ENCODE measurements around the gene KRTAP13-1. TPM values are rescaled to one million over a fixed set of nuclear protein-coding genes. Genes with fewer than 3 reads are reported as not detected.

Gene KRTAP13-1
- polyA plus RNA-seq, 1 donor from 2014 or later, result not detected

GRCh38 chr21:30349572-30349971 is 46.3 kb upstream of the KRTAP13-1 start:
- H3K79me2 ChIP-seq (replicated peaks; ENCODE audit: insufficient read depth, low read length), result no peaks in the 10 kb centered on the region
- no peak overlapping the region for H3K27ac ChIP-seq (ENCODE audit: low read length)
- no peak overlapping the region for H3K9ac ChIP-seq (ENCODE audit: low read length)
- H3K9me3 ChIP-seq (ENCODE audit: low read length), result no peaks in the 10 kb centered on the region
- no peaks in the 10 kb centered on the region for H3K36me3 ChIP-seq (ENCODE audit: insufficient read depth, low read length)
- H3K4me2 ChIP-seq (ENCODE audit: low read length), result no peak overlapping the region
- TF ChIP-seq RAD21 (conservative IDR thresholded peaks at IDR 0.05) (no peak), SMC3 (conservative IDR thresholded peaks at IDR 0.05; ENCODE audit: poor library complexity) (no peak), EP300 (conservative IDR thresholded peaks at IDR 0.05; ENCODE audit: poor library complexity, severe bottlenecking) (no peak), MXI1 (conservative IDR thresholded peaks at IDR 0.05; ENCODE audit: poor library complexity, severe bottlenecking) (no peak), TAF1 (IDR thresholded peaks at IDR 0.05; ENCODE audit: low read depth) (no peak), POLR2AphosphoS5 (IDR thresholded peaks at IDR 0.05) (no peak), EZH2 (IDR thresholded peaks at IDR 0.05; ENCODE audit: borderline replicate concordance, insufficient read depth, low read length, poor library complexity, severe bottlenecking) (no peak), CTCF (IDR thresholded peaks at IDR 0.05; ENCODE audit: poor library complexity, severe bottlenecking) (no peak)
- TF ChIP-seq, protein P1, sequence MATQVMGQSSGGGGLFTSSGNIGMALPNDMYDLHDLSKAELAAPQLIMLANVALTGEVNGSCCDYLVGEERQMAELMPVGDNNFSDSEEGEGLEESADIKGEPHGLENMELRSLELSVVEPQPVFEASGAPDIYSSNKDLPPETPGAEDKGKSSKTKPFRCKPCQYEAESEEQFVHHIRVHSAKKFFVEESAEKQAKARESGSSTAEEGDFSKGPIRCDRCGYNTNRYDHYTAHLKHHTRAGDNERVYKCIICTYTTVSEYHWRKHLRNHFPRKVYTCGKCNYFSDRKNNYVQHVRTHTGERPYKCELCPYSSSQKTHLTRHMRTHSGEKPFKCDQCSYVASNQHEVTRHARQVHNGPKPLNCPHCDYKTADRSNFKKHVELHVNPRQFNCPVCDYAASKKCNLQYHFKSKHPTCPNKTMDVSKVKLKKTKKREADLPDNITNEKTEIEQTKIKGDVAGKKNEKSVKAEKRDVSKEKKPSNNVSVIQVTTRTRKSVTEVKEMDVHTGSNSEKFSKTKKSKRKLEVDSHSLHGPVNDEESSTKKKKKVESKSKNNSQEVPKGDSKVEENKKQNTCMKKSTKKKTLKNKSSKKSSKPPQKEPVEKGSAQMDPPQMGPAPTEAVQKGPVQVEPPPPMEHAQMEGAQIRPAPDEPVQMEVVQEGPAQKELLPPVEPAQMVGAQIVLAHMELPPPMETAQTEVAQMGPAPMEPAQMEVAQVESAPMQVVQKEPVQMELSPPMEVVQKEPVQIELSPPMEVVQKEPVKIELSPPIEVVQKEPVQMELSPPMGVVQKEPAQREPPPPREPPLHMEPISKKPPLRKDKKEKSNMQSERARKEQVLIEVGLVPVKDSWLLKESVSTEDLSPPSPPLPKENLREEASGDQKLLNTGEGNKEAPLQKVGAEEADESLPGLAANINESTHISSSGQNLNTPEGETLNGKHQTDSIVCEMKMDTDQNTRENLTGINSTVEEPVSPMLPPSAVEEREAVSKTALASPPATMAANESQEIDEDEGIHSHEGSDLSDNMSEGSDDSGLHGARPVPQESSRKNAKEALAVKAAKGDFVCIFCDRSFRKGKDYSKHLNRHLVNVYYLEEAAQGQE (IDR thresholded peaks at IDR 0.05; ENCODE audit: borderline replicate concordance), result no peak
- no peaks in the 10 kb centered on the region for H3K9me2 ChIP-seq (ENCODE audit: insufficient read depth, low read length)
- no peaks in the 10 kb centered on the region for H3F3A ChIP-seq (ENCODE audit: insufficient read depth, low read length, poor library complexity, severe bottlenecking)
- no peak overlapping the region for H2AFZ ChIP-seq (ENCODE audit: low read depth, low read length)
- no peaks in the 10 kb centered on the region for H4K20me1 ChIP-seq (ENCODE audit: insufficient read depth)
- no peaks in the 10 kb centered on the region for H3K27me3 ChIP-seq (ENCODE audit: insufficient read depth, low read depth, low read length)
- no peak overlapping the region for H3K4me3 ChIP-seq (ENCODE audit: low read length)

DNA sequence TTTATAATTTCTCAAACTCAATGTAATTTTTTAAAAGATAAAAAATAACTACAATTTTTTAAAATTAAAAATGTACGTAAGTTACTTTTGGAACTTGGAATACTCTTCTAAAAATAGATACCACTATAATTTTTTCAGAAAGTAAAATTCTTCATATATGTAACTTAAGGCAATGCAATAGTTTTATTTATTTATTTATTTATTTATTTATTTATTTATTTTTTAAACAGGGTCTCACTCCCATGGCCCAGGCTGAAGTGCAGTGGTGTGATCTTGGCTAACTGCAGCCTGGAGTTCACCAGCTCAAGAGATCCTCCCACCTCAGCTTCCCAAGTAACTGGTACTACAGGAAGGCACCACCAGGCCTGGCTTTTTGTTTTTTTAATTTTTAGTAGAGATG is 44.3 kb upstream of the KRTAP13-1 start:
- no peak overlapping the region for H2AFZ ChIP-seq (ENCODE audit: low read depth, low read length)
- H3K36me3 ChIP-seq (ENCODE audit: insufficient read depth, low read length), result no peaks in the 10 kb centered on the region
- no peaks in the 10 kb centered on the region for H3K9me2 ChIP-seq (ENCODE audit: insufficient read depth, low read length)
- no peaks in the 10 kb centered on the region for H4K20me1 ChIP-seq (ENCODE audit: insufficient read depth)
- H3K4me2 ChIP-seq (ENCODE audit: low read length), result no peak overlapping the region
- H3K4me3 ChIP-seq (ENCODE audit: low read length), result no peak overlapping the region
- no peaks in the 10 kb centered on the region for H3K9me3 ChIP-seq (ENCODE audit: low read length)
- H3K9ac ChIP-seq (ENCODE audit: low read length), result no peak overlapping the region
- no peaks in the 10 kb centered on the region for H3K79me2 ChIP-seq (replicated peaks; ENCODE audit: insufficient read depth, low read length)
- TF ChIP-seq EZH2 (IDR thresholded peaks at IDR 0.05; ENCODE audit: borderline replicate concordance, insufficient read depth, low read length, poor library complexity, severe bottlenecking) (no peak), CTCF (IDR thresholded peaks at IDR 0.05; ENCODE audit: poor library complexity, severe bottlenecking) (no peak), RAD21 (conservative IDR thresholded peaks at IDR 0.05) (no peak), EP300 (conservative IDR thresholded peaks at IDR 0.05; ENCODE audit: poor library complexity, severe bottlenecking) (no peak), SMC3 (conservative IDR thresholded peaks at IDR 0.05; ENCODE audit: poor library complexity) (no peak), MXI1 (conservative IDR thresholded peaks at IDR 0.05; ENCODE audit: poor library complexity, severe bottlenecking) (no peak), POLR2AphosphoS5 (IDR thresholded peaks at IDR 0.05) (no peak), TAF1 (IDR thresholded peaks at IDR 0.05; ENCODE audit: low read depth) (no peak)
- TF ChIP-seq, protein P1 (IDR thresholded peaks at IDR 0.05; ENCODE audit: borderline replicate concordance), result no peak
- no peaks in the 10 kb centered on the region for H3K27me3 ChIP-seq (ENCODE audit: insufficient read depth, low read depth, low read length)
- H3K27ac ChIP-seq (ENCODE audit: low read length), result no peak overlapping the region
- H3F3A ChIP-seq (ENCODE audit: insufficient read depth, low read length, poor library complexity, severe bottlenecking), result no peaks in the 10 kb centered on the region

Measured in neural cell (in vitro differentiated cells).